ENCODE data around the gene PDLIM1. TPM values are rescaled to one million over a fixed set of nuclear protein-coding genes. Genes with fewer than 3 reads are reported as not detected.
A peak's percentile ranks its signal among the peaks of the same experiment; 100 is the strongest.

The PDLIM1 gene
- total and polyA plus RNA-seq, 8 donors: 44.1 to 120 (median 55.9) TPM

DNA sequence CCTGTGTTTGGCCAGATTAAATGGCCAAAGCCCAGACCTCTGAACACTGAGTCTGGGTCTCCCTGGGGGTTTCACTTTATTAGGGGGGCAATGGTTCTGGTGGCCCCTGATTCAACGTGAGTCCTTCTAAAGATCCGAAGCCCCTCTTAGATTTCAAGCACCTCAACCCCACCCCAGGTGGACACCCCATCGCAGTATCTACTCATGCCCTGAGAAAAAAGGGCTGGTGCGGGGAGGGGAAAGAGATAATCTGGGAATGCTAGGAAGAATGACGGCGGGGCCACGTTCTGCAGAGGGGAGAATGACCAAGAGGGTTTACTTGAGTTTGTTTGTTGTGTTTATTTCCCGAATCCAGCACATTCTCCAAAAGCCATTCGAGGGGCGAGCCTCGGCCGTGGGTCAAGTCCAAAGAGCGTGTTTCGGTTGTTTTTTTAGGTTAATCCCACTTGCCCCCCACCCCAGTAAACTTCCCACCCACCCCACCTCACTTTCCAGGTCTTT lies 832 bp downstream of the PDLIM1 start:
- 7 to 11% methylated on average over 14 of the region's 14 CpGs for WGBS, 2 donors
- DNase-seq (no peak), FAIRE-seq (no peak), ATAC-seq (peak in 3 of 4 donors; percentile 7 to 12 (median 11))
- peaks cover 7 to 12% (median 8%) of the 10 kb centered on the region in 3 donors for H3K4me1 ChIP-seq
- H3K36me3 ChIP-seq: no peaks in the 10 kb centered on the region
- peak overlapping the region; percentile 63 to 87 (median 76) for H3K27ac ChIP-seq
- intact Hi-C loops (cut with DNase I): no loop called here
- no peaks in the 10 kb centered on the region for H3K27me3 ChIP-seq
- TF ChIP-seq, protein P1, sequence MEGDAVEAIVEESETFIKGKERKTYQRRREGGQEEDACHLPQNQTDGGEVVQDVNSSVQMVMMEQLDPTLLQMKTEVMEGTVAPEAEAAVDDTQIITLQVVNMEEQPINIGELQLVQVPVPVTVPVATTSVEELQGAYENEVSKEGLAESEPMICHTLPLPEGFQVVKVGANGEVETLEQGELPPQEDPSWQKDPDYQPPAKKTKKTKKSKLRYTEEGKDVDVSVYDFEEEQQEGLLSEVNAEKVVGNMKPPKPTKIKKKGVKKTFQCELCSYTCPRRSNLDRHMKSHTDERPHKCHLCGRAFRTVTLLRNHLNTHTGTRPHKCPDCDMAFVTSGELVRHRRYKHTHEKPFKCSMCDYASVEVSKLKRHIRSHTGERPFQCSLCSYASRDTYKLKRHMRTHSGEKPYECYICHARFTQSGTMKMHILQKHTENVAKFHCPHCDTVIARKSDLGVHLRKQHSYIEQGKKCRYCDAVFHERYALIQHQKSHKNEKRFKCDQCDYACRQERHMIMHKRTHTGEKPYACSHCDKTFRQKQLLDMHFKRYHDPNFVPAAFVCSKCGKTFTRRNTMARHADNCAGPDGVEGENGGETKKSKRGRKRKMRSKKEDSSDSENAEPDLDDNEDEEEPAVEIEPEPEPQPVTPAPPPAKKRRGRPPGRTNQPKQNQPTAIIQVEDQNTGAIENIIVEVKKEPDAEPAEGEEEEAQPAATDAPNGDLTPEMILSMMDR (IDR thresholded peaks at IDR 0.05): no peak
- H3K4me3 ChIP-seq: peak overlapping the region; percentile 80 to 98 (median 90)
- H3K9me3 ChIP-seq: no peaks in the 10 kb centered on the region

DNA sequence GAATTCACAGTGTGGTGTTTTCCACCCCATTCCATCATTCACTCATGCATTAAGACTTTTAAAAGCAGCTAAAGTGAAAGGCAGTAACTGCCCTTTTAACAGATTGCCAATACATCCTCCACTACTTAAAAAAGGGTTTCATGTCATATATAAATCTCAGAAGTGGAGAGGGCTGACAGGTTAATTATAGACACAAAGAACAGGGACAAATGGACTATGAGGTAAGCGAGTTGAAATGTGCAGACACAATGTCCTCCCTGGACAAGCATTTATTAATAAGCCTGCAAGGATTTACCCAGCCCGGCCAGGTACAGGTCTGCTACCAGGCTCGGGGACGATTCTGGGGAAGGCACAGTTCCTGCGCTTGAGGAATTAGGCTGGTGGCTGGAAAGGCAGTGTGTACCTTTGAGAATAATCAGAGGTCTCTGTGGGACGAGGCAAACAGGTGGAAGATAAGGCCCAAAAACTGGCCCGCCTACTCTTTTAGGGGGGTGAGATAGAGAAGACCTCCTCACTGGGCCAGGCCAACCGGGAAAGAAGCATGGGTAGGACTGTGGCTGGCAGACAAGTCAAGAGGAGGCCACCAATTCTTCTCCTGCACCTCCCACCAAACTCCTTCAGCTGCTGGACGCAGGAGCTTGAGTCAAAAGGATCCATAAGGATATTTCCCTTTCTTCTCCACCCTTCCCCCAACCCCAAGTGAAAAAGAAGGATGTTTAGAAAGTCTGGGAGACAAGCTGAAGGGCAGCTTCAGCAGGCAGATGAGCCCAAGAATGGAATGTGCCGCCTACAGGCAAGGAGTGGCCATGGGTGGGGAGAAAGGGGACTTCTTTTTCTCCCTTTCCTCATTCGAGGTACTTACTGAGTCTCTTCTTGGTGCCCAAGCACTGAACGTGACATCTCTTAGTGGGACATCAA lies 1.5 kb downstream of the PDLIM1 start:
- Histone ChIP-seq H3K4me3 (peak overlapping the region in 3 of 4 donors; percentile 89 to 98 (median 91)), H3K36me3 (no peaks in the 10 kb centered on the region), H3K27me3 (no peaks in the 10 kb centered on the region), H3K4me1 (peaks cover 7 to 12% (median 8%) of the 10 kb centered on the region in 3 donors), H3K9me3 (no peaks in the 10 kb centered on the region), H3K27ac (peak overlapping the region in 2 of 4 donors; percentile 83 to 87)
- 20 to 21% methylated on average over 12 of the region's 12 CpGs for WGBS, 2 donors
- ATAC-seq (peak; percentile 8 to 15 (median 10)), DNase-seq (no peak), FAIRE-seq (no peak)
- TF ChIP-seq, protein P1 (IDR thresholded peaks at IDR 0.05): no peak
- intact Hi-C loops (cut with DNase I): no loop called here

DNA sequence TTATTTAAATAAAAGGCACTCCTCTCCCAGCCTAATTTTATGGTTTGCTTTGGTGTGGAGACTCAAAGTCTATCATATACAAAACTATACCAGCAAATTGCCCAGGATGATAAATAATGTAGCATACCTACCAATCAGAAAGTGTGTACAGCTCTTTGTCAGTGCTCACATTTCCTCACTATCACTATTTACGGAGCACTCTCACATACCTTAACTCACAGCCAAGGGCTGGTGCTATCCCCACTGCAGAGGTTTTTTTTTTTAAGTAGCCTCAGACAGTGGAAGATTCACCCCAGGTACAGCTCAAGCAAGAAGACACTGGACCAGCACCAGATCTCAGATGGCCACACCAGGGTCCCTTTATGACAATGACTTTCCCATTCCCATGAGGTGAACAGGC lies 2.5 kb downstream of the PDLIM1 start:
- Histone ChIP-seq H3K36me3 (no peaks in the 10 kb centered on the region), H3K4me3 (peak overlapping the region in 1 of 4 donors; percentile 89), H3K9me3 (no peaks in the 10 kb centered on the region), H3K27ac (no peak overlapping the region), H3K4me1 (peaks cover 7 to 12% (median 8%) of the 10 kb centered on the region in 3 donors), H3K27me3 (no peaks in the 10 kb centered on the region)
- DNase-seq (no peak), FAIRE-seq (no peak), ATAC-seq (no peak)
- 74% methylated on average over 1 of the region's 1 CpG for WGBS, 2 donors
- TF ChIP-seq, protein P1 (IDR thresholded peaks at IDR 0.05): no peak
- intact Hi-C loops (cut with DNase I): no loop called here

DNA sequence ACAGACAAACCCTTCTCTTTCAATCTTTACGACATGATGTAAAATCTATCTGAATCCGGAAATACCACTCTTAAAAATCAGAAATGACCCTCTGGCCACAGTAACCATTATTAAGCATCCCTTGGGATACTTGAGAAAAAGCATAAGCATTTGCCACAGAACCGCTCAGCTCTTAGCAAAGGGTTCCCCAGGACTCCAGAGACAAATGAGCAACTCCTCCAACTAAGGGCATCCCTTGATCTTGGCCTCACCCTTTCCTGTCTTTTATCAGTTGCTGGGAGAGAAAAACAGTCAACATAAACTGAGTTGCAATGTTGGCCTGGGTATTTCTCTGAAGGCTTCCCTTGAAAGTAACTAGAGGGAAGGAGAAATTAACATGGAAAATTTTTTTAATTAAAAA lies 3.5 kb downstream of the PDLIM1 start:
- no peak overlapping the region for H3K4me3 ChIP-seq
- DNase-seq: no peak
- H3K9me3 ChIP-seq: no peaks in the 10 kb centered on the region
- H3K27me3 ChIP-seq: no peaks in the 10 kb centered on the region
- WGBS, 2 donors: 50 to 65% methylated on average over 3 of the region's 3 CpGs
- H3K27ac ChIP-seq: no peak overlapping the region
- TF ChIP-seq, protein P1 (IDR thresholded peaks at IDR 0.05): no peak
- intact Hi-C loops (cut with DNase I): no loop called here
- ATAC-seq: no peak
- H3K36me3 ChIP-seq: no peaks in the 10 kb centered on the region
- peaks cover 7 to 12% (median 8%) of the 10 kb centered on the region in 3 donors for H3K4me1 ChIP-seq
- FAIRE-seq: no peak

All from pancreas (tissue), 10 donors.